ENCODE measurements around the gene KNL1.
A peak's percentile ranks its signal among the peaks of the same experiment; 100 is the strongest.

Gene KNL1

GRCh38 chr15:40637221-40637745, 43.2 kb downstream of the KNL1 start (continued):
- no peak for TF ChIP-seq ZNF518A (tag by site-specific recombination; conservative IDR thresholded peaks at IDR 0.05; ENCODE audit: low read depth)
- TF ChIP-seq, protein P1, sequence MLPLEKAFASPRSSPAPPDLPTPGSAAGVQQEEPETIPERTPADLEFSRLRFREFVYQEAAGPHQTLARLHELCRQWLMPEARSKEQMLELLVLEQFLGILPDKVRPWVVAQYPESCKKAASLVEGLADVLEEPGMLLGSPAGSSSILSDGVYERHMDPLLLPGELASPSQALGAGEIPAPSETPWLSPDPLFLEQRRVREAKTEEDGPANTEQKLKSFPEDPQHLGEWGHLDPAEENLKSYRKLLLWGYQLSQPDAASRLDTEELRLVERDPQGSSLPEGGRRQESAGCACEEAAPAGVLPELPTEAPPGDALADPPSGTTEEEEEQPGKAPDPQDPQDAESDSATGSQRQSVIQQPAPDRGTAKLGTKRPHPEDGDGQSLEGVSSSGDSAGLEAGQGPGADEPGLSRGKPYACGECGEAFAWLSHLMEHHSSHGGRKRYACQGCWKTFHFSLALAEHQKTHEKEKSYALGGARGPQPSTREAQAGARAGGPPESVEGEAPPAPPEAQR (tag by site-specific recombination; IDR thresholded peaks at IDR 0.05), result no peak
- no peak for TF ChIP-seq ZNF548 (tag by site-specific recombination; IDR thresholded peaks at IDR 0.05)
- no peak for TF ChIP-seq ZNF23 (tag by site-specific recombination; IDR thresholded peaks at IDR 0.05; ENCODE audit: borderline replicate concordance)
- TF ChIP-seq ZNF747 (tag by site-specific recombination; IDR thresholded peaks at IDR 0.05), result no peak
- TF ChIP-seq ZNF610 (tag by site-specific recombination; IDR thresholded peaks at IDR 0.05; ENCODE audit: borderline replicate concordance), result no peak

DNA sequence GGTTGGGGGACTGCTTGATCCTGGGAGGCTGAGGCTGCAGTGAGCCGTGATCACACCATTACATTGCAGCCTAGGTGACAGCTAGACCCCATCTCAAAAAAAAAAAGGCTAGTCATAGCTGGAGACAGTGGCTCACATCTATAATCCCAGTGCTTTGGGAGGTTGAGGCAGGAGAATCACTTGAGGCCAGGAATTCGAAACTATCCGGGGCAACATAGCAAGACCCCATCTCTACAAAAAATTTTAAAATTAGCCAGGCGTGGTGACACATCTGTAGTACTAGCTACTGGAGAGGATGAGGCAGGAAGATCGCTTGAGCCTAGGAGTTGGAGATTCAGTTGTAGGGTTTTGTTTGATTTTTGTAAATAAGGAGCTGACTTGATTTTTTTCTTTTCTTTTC, 45.6 kb downstream of the KNL1 start:
- POLR2A ChIA-PET, result no interaction called here
- no peak overlapping the region for H3K4me3 ChIP-seq (ENCODE audit: low read depth, low read length)
- CTCF ChIA-PET, result interaction anchor here (0.6 kb wide), 1 partner anchor 8 kb away, joined by 3 read pairs; no protein-coding TSS in a partner anchor
- TF ChIP-seq, protein P2, sequence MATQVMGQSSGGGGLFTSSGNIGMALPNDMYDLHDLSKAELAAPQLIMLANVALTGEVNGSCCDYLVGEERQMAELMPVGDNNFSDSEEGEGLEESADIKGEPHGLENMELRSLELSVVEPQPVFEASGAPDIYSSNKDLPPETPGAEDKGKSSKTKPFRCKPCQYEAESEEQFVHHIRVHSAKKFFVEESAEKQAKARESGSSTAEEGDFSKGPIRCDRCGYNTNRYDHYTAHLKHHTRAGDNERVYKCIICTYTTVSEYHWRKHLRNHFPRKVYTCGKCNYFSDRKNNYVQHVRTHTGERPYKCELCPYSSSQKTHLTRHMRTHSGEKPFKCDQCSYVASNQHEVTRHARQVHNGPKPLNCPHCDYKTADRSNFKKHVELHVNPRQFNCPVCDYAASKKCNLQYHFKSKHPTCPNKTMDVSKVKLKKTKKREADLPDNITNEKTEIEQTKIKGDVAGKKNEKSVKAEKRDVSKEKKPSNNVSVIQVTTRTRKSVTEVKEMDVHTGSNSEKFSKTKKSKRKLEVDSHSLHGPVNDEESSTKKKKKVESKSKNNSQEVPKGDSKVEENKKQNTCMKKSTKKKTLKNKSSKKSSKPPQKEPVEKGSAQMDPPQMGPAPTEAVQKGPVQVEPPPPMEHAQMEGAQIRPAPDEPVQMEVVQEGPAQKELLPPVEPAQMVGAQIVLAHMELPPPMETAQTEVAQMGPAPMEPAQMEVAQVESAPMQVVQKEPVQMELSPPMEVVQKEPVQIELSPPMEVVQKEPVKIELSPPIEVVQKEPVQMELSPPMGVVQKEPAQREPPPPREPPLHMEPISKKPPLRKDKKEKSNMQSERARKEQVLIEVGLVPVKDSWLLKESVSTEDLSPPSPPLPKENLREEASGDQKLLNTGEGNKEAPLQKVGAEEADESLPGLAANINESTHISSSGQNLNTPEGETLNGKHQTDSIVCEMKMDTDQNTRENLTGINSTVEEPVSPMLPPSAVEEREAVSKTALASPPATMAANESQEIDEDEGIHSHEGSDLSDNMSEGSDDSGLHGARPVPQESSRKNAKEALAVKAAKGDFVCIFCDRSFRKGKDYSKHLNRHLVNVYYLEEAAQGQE (tag by site-specific recombination; IDR thresholded peaks at IDR 0.05), result no peak
- peak; percentile 69 for TF ChIP-seq ZNF121 (tag by site-specific recombination; IDR thresholded peaks at IDR 0.05)
- TF ChIP-seq, protein P3, sequence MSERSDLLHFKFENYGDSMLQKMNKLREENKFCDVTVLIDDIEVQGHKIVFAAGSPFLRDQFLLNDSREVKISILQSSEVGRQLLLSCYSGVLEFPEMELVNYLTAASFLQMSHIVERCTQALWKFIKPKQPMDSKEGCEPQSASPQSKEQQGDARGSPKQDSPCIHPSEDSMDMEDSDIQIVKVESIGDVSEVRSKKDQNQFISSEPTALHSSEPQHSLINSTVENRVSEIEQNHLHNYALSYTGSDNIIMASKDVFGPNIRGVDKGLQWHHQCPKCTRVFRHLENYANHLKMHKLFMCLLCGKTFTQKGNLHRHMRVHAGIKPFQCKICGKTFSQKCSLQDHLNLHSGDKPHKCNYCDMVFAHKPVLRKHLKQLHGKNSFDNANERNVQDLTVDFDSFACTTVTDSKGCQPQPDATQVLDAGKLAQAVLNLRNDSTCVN (tag by site-specific recombination; optimal IDR thresholded peaks at IDR 0.05), result no peak
- H3K27ac ChIP-seq (ENCODE audit: extremely low read depth, low read depth, low read length), result no peak overlapping the region
- peaks cover 9 to 14% of the 10 kb centered on the region in 2 experiments; a peak in 2 of 3 replicates for H3K36me3 ChIP-seq (ENCODE audit: control insufficient read depth in 2 of 2, insufficient read depth in 1 of 2, low read length in 2 of 2)
- no peaks in the 10 kb centered on the region for H3K4me1 ChIP-seq (ENCODE audit: control insufficient read depth, insufficient read depth, low read length)
- H3K9me3 ChIP-seq (ENCODE audit: control insufficient read depth, insufficient read depth, low read depth, low read length), result no peaks in the 10 kb centered on the region

DNA sequence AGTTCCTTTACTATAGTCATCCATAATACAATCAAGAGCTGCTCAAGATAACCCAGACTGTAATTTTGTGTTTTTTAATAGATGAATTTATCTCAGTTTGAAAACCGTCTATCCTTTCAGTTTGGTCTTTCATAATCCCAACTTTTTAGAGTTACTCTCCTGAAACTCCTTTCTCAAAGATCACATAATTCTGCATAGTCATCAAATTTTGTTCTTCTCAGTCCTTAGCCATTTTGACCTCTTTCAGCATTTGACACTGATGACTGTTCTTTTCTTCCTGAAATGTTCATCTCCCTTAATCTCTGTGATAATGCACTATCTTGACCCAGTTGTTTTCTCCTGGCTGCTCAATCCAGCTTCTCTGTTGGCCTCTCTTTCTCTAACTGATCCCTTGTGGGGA, 53.5 kb downstream of the KNL1 start:
- POLR2A ChIA-PET, result interaction anchor here (0.7 kb wide), 1 partner anchor 18 kb away, joined by 3 read pairs; no protein-coding TSS in a partner anchor
- Histone ChIP-seq H3K4me1 (ENCODE audit: control insufficient read depth, insufficient read depth, low read length) (no peaks in the 10 kb centered on the region), H3K9me3 (ENCODE audit: control insufficient read depth, insufficient read depth, low read depth, low read length) (no peaks in the 10 kb centered on the region), H3K27ac (ENCODE audit: extremely low read depth, low read depth, low read length) (no peak overlapping the region), H3K36me3 (ENCODE audit: control insufficient read depth in 2 of 2, insufficient read depth in 1 of 2, low read length in 2 of 2) (peaks cover 13 to 16% of the 10 kb centered on the region in 2 experiments), H3K4me3 (ENCODE audit: low read depth, low read length) (no peak overlapping the region)
- TF ChIP-seq ZNF658 (tag by site-specific recombination; IDR thresholded peaks at IDR 0.05), result no peak
- no peak for TF ChIP-seq ZNF596 (tag by site-specific recombination; IDR thresholded peaks at IDR 0.05)
- no peak for TF ChIP-seq ZBTB8A (tag by site-specific recombination; IDR thresholded peaks at IDR 0.05)
- TF ChIP-seq ZNF341 (tag by site-specific recombination; IDR thresholded peaks at IDR 0.05; ENCODE audit: low read depth), result no peak
- TF ChIP-seq ZNF777 (tag by site-specific recombination; IDR thresholded peaks at IDR 0.05; ENCODE audit: borderline replicate concordance), result no peak
- no peak for TF ChIP-seq GLI4 (tag by site-specific recombination; IDR thresholded peaks at IDR 0.05)
- CTCF ChIA-PET, result interaction anchor here (0.6 to 0.7 kb wide), 2 partner anchors 13 to 39 kb away, joined by 3 read pairs; no protein-coding TSS in a partner anchor

Data from HEK293 (cell line).